Effector CD4-positive, alpha-beta T cell (primary cell): Measurements from ENCODE around the gene TAF15.

ENCODE experiments used
- DNase-seq: peaks from one replicate; pipeline ENCODE4 v3.0.0-alpha.2; 2020

Gene TAF15

DNA sequence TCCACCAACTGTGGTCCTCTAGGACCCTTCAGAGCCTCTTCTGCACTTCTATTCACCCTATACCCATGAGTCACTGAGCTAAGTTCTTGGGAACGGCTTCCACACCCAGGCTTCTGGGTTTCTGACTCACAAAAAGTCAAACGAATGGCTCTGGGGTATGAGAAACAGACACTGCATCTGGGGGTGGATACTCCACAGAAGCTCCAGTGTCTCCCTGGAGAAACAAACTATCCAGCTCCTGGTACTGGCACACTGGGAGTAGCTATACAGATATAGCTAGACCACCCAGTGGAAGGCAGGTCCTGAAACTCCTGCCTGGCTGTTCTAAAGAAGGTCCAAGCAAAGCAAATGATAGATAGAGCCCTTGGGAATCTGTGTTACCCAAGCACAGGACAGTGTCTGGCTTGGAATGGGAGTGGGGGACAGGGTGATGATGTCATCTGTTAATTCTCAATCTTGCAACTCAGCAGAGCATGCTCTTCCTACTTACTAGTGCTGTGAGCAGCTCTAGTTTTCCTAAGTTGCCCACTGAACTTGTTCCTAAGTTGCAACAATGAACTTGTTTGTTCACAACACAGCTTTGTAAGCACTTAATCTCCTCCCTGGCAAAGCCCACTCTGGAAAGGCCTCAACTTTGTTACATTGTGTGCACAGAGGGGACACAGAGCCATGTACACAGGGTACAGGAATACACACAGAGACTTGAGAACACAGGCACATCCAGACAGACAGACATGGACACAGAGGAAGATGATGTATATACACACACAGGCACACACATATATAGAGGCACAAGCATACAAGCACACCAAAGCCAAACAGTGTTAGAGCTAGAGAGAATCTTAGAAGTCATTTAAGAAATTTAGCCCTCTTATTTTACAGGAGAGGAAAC, 20.6 kb upstream of the TAF15 start:
- no peak for DNase-seq

DNA sequence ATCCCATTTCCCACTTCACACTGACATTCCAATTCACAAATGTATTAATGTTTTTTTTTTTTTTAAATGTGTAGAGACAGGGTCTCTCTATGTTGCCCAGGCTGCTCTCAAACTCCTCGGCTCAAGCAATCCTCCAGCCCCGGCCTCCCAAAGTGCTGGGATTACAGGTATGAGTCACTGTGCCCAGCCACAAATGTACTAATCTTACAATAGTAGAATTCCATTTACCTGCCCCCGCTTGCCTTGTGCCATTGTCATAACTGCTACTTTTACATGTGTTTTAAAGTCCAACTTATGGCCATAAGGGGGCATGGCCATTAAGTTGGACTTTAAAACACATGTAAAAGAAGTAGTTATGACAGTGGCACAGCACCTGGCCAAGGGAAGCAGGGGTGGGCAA, 18.4 kb upstream of the TAF15 start:
- no peak for DNase-seq

DNA sequence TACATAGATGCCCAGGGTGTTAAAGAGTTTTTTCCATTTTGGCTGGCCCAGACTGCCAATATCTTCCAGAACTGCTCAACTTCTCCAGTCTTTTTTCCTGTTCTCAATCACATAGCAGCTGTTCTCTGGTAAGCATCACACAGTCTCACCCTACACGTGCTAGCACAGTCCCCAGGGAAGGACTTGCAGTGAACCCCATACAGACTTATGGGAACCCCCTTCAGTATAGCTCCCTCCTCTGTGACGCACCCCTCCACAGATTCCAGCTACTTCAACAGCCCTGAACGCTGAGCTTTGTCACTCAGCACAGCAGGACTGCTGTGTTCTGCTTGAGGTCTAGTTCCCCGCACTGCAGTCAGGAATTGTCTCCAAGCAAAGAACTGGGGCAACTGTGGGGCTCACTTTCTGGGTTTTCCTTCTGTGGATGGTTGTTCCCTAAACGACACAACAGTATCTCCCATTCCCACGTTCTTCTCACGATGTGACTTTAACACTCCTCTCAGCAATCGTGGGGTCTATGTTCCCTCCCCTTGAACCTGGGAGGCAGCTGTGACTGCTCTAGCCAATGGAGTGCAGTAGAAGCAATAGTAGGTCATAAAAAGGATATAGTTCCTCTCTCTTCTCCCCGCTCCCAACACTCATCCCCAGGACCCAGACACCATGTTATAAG, 17.5 kb upstream of the TAF15 start:
- DNase-seq = no peak

DNA sequence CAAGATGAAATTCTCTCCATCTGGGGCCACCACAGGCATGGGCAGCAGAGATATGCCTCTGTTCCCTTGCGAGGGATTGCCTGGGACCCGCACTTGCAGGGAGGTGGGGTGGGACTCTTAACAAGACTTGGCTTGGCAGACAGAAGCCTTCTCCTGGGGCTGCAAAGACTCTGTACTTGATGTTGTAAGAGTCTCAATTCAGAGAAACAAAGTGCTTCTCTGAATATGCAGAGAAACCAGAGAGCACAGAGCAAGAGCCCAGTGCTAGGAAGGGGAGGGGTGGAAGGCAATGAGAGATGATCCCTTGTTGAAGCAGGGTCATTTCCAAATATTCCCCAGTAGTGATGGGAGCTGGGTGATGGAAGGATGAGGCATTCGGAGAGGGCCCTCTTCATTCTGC, 16.0 kb upstream of the TAF15 start:
- no peak for DNase-seq

DNA sequence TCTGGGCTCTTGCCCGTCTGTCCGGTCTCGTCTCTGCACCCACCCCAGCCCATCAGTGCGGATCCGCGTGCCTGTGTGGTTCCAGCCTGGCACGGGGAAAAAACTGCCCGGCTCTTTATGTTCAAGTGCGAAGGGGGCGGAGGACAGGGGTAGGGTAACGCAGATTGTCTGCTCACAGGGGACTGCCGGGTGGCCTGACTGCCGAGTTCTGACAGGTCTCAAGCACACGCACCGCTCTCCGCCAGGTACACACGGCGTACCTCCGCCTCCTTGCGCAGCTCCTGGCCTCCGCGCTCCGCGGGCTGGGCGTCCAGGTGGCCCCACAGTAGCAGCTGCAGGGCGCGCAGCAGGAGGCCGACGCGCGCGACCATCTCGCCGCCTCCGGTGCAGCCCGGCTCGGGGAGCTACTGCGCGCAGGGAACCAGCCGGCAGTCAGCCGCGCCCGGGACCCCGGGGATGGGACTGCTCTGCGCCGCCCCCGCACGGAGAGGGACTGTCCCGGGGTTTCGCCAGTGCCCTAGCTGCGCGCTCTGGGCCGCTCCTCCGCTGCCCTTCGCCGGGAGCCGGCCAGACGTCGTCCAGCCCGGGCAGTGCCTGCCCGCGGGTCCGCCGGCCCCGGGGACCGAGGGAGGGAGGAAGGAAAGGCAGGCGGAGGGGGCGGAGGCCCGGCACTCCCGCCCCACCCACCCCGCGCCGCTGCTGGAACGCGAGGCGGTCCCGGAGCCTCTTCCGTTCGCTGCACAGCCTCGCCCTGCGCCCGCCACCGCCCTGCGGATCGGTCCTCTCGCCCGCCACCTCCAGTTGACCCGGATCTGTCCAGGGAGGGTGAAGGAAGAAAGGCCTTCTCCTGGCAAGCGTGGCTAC, 14.0 kb upstream of the TAF15 start, which contains the start of gene MMP28:
TSS of gene MMP28 (minus strand) at position 635 of the 864 bp plus-strand sequence. CDS start at position 371, 264 bp downstream.
- DNase-seq = no peak

DNA sequence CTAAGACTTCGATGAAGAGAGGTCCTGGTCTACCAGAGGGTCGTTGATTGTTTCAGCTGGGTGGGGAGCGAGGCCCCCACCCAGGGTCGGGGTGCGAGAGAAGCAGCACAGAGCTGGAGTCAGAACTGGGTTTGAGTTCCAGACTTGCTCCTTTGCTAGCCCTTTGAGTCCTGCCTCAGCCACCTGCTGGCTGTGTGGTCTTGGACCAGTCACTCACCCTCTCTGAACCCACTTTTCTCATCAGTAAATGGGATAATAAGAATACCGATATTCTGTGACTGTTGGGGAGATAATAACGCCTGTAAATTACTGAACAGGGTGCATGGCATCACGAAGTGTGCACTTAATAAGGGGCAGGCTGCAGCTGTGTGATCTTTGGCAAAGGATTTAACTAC, 13.4 kb upstream of the TAF15 start:
- no peak for DNase-seq

DNA sequence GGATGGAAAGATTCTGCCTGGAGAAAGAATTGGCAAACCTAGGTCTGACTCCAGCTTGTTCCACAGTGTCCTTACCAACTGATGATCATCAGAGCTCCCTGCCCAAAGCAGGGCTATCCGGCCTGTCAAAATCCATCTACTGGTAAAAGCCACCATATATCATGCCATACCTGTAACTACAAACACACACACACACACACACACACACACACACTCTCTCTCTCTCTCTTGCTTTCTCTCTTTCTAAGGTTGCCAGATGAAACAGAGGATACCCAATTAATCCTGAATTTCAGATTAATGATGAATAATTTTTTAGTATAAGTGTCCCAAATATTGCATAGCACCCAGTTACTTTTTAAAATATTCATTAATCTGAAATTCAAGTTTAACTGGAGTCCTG, 12.3 kb upstream of the TAF15 start:
- DNase-seq = no peak

DNA sequence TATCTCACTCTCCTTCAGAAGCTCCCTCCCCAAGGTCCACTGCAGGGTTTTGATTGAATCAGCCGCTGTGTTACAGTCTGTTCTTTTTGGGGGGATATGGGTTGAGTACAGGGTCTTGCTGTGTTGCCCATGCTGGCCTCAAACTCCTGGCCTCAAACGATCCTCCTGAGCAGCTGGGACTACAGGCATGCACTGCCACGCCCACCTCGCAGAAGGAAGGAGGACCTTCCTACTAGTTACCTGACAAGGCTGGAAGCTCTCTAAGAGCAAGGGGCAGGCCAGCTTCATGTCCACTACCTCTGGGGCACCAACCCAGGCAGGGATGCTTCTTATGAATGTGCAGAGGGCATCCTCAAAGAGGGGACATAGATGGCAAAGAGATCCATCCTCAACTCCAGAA, 11.9 kb upstream of the TAF15 start:
- no peak for DNase-seq

DNA sequence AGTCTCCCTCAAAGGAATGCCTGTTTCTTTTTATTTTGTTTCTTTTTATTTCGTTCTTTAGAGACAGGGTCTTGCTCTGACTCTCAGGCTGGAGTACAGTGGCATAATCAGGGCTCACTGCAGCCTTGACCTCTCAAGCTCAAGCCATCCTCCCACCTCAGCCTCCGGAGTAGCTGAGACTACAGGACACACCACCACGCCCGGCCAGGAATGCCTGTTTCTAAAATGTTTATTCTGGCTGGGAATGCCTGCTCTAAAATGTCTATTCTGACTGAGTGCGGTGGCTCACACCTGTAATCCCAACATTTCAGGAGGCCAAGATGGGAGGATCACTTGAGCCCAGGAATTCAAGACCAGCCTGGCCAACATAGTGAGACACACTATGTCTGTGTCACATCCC, 11.4 kb upstream of the TAF15 start:
- DNase-seq = no peak

DNA sequence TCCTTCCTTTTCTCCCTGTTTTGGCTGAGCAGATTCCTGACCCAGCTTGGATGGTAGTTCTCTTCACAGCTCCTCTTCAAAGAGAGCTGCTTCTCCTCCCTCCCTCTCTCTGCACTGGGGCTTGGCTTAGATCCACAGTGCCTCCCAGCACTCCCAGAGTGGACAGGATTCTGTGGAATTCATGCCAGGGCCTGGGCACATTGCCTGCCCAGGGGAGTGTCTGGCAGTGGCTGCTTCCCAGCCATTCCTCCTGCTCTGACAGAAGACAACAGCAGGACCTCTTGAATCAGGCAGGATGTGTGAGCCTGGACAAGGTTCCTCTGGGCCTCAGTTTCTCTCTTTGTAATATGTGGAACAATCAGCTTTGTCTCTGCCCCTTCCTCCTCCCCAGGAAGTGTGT, 9.3 kb upstream of the TAF15 start:
- no peak for DNase-seq

DNA sequence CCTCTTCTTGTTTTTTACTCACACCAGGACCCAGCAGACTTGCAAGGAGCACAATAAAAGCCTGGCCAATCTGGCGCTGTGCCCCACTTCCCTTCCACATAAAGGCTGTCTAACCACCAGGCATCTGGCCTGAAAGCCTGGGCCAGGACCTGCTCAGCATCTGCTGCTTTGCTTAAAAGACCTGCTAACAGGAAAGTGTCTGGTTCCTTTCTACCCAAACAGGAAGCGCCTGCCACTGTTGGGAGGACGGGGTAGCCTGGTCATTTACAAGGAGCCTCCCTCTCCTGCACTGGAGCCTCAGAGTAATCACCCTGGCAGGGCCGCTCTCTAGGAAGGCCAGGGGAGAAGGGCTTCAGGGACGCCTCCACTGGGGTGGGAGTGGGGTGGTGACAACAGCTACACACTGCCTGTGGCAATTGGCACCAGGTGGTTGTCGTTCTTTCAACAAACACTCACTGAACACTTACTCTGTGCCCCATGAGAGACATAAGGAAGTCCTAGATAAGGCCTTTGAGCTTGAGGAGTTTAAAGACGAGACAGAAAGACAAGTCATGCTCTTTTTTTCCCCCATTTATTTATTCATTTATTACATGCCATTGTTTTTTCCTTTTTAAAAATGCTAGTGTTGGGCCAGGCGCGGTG, 7.6 kb upstream of the TAF15 start:
- DNase-seq = no peak

DNA sequence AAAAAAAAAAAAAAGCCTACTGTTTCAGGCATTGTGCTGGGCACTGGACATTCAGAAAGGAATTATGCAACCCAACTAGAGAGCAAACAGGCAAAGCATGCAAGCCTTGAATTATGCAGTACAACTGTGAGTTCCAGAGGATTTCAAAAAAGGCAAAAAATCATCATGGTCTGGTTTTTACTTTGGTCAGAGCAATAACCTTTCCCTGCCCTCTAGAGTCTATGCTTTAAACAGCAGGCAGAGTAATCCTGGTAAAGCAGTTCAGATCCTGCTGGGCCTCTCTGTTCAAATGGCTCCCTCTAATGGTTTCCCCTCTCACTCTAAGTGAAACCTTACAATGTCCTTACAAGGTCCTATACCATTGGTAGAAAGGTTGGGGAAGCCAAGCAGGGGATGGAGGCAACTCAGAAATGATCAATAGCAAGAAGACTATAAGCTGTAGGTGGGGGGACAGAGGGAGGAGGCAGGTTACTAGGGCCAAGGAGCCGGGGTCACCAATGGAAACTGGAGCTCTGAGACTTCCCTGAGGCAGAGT, 4.6 kb upstream of the TAF15 start:
- DNase-seq = peak; percentile 32

DNA sequence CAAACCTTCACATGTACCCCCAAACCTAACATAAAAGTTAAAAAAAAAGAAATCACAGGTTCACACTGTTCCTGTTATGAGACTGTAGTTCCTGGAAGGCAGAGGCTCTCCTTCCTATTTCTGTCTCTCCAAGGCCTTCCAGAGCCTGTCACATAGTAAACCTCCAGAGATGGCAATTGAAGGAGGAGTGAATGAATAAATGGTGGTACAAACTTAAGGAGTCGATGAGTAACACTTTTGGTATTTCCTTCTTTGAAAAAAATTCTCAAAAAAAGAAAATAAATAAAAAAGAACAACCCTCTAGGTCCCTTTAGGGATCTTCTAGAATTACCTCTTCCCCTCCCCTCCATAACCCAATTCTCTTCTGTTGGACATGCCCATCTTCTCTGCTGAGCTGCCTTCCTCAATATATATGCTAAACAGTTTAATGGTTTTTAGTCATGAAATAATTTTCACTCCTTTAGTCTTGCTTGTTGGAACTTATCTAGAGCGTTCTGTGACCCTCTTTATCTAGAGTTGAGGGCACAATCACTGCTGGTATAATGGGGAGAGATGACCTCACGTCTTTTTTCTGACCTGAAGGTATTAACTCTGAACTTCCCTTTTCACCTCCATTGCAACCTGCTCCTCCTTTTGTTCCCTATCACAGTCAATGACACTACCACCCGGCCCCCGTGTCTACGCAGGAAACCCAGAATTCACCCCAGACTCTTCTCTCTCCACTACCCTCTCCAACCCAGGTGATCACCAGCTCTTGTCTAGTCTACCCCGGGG, 1.7 kb upstream of the TAF15 start:
- no peak for DNase-seq

DNA sequence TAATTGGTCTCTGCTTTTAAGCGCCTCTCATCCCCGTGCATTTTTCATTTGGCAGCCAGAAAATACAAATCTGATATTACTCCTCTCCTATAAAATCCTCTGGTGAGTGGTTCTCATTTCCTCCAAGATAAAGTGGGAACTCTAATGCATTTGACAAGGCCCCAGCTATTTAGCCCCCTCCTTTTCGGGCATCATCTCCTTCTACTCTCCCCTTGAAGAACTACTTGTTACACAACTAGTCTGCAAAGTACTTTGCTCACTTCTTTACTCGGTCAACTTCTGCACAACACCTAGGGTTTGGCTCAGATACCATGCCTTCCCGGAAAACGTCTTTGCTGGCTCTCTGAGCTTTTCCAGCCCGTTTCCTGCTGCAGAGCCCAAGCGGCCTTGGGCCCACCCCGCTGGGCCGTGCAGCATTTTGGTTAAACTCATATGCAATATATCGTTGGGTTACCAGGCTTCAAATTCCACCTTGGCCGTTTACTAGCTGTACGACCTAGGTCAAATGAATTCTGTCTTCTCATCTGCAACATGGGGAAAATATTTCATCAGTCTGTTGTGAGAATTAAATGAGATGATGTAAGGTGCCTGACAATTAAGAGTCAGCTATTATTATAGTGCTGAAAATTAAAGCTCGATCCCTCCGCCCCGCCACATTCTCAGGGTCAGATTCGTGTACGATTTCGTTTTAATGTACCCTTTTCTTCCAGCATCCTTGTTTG, 883 bp upstream of the TAF15 start:
- DNase-seq = no peak

DNA sequence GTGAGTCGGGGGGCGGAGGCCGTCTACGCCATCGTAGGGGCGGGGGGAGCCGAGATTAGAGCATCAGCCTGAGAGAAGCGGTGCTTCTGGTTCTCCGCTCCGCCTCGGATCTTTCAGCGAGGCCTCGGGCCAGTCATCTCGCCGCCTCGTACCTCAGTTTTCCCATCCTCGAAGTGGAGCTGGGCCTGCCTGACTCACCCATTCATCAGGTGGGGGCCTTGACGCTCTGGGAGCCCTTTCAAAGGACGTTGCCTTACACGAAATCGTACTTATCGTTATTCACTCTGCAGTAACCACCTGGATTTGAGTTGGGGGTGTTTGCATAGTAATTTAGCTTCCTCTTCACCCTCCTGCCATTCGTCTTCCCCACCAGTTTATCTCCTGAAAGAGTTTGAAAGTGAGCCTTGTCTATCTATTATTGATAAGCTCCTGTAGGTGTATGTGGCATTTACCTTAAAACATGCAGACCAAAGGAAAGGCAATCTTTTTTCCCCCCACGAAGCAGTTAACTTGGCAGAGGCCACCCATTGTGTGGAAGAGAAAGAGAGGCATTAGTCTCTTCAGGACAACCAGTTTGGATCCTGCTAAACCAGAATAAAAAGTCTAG, 674 bp downstream of the TAF15 start:
- no peak for DNase-seq

DNA sequence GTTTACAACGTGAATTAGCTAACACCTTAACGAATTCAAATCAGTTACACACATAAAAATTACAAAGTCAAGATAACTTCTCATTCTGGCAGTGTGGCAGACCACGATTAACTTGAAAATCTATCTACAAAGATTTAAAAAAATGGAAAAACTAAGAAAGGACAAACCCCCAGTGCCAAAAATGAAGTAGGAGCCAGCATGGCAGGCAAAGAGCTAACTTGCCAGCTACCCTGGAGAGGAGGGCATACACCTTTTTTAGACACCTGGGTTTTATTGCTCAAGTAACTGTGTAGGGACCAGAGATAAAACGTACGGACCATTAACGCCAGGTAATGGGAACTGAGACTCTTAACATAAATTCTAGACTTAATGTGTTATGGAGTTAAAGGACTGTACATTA, 2.5 kb downstream of the TAF15 start:
- DNase-seq = no peak

DNA sequence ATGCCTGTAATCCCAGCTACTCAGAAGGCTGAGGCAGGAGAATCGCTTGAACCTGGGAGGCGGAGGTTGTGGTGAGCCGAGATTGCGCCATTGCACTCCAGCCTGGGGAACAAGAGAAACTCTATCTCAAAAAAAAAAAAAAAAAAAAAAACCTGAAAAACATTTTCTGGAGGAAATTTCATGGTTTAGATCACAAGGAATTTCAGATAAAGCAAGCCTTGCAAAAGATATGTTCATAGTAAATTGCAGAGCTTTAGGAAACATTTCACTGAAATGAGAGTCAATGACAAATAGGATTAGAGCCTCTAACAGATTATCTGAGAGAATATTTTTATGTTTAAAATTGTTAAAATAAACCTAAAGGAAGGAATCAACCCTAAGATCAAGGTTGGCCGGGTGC, 3.2 kb downstream of the TAF15 start:
- no peak for DNase-seq

DNA sequence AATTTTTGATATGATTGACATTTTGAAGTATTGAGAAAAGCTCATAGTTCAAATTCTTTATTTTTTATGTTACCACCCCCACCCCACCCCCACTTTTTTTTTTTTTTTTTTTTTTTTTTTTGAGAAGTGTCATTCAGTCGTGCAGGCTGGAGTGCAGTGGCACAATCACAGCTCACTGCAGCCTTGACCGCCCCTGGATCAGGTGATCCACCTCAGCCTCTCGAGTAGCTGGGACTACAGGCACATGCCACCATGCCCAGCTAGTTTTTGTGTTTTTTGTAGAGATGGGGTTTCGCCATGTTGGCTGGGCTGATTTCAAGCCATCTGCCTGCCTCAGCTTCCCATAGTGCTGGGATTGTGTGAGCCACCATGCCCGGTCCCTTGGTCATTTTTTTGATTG, 7.4 kb downstream of the TAF15 start:
- DNase-seq = no peak

DNA sequence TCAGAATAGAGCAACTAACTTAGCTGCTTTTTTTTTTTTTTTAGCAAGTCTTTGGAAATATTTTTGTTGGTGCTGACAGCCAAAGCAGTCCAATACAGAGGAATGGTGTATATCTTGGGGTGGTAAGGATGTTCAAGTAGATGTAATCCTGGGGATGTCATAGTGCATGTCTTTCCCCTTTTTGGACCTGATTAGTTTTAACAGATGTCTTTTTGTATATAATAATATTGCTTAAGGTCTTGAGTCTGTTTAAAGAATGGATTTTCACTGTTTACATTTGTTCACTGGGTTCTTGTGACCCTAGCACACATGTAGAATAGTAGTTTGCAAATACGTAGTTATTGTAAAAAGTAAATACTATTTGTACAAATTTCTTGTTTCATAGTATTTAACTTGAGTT, 7.9 kb downstream of the TAF15 start:
- no peak for DNase-seq

DNA sequence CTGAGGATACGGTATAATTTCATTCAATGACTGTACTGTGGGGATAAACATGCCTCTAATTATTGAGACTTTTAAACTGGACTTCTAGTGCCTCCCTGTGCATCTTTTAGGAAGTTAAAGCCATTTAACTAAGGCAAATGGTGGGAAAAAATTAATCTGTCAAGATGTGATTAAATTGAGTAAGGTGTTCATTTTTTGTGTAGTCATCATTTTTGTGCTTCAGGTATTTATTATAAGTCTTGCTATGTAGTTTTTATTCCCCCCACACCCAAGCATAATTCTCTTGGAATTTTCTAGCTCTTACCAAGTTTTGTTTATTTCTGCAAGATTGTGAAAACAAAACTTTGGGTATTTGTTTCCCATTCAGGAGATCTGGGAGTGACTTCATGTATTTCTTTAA, 10.2 kb downstream of the TAF15 start:
- DNase-seq = no peak

DNA sequence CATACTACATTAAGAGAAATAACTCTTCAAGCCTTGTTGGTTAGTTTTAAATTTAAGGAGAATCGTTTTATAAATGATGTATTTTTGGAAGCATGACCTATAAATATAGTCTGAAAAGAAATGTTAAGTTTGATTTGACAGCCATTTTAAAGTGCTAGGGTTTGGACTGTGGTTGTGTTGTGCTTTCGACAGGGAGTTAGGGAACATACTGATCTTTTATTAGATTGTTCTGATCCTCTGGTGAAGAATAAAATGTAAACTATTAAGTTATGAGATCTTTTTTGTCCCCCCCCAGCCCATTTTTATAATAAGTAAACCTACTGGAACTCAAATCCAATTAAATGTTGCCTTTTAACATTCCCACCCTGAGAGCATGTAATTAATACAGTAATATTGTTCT, 12.0 kb downstream of the TAF15 start:
- DNase-seq = no peak
